GM12892 (cell line): ENCODE results near the gene TMEM176B.

ENCODE experiments used
- POLR2A ChIP-seq: IDR thresholded peaks from 2 replicates; pipeline ENCODE4 v1.6.1; 2011; ENCODE audit warnings: low read depth, low read length, control low read depth
- POLR2AphosphoS5 ChIP-seq: IDR thresholded peaks from 2 replicates; pipeline ENCODE4 v1.6.1; 2011; ENCODE audit warnings: low read depth, low read length, control low read depth
- TAF1 ChIP-seq: IDR thresholded peaks from 2 replicates; pipeline ENCODE4 v1.6.1; 2011; ENCODE audit warnings: low read depth, mild to moderate bottlenecking, control low read depth, low read length, borderline replicate concordance

DNA sequence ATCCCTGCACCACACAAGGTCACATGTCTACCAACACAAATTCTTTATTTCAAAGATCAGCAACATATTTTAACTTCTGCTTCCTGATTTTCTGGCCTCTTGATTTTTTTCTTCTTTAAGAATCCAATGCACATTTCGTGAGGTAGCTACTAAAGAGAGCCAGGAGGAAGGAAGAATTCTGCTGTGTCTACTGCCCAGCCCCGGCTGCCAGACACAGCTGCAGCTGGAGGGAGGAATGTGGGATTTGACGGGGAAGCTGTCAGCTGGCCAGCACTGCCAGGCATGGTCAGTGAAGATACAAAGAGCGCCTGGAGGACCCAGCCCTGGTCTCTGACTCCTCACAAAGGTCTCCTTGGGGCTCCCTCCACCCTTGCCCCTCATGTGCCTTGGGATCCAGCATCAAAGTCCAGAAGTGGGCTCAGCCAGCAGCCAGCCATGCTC lies 45.3 kb upstream of the TMEM176B start:
- TF ChIP-seq POLR2AphosphoS5: no peak
- TF ChIP-seq TAF1: no peak
- TF ChIP-seq POLR2A: no peak
